ENCODE results near the gene ALG5. TPM values are rescaled to one million over a fixed set of nuclear protein-coding genes. Genes with fewer than 3 reads are reported as not detected.

ALG5 gene
- polyA plus RNA-seq, 1 of the 3 experiments (the other 2 are of a cell fraction), result 24.2 TPM

DNA sequence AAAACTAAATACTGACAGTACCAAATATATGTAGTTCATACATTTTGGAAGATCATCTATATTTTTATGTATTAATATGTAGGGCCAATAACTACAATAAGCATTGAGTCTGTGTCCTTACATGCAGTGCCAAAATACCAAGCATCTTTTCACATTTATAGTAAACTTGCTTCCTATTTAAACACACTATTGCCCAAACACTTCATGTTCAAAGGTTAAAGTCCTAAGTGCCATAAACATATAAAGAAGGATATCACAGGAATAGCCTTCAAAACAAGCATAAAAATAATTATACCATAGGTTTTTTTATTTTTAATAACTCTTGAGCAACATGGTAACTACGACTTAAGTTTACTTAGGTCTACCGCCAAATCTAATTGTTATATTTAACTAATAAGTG lies 28.5 kb upstream of the ALG5 start:
- Histone ChIP-seq H3K27me3 (ENCODE audit: insufficient read depth) (no peaks in the 10 kb centered on the region), H3K27ac (ENCODE audit: low read depth in 2 of 2, low read length in 1 of 2) (no peak overlapping the region; a peak in 1 of 4 replicates), H3K4me2 (no peak overlapping the region), H3K36me3 (replicated peaks in 1 of 2; ENCODE audit: control insufficient read depth in 1 of 2, insufficient read depth in 2 of 2, low read length in 1 of 2) (peaks cover 84 to 90% of the 10 kb centered on the region in 2 experiments), H3F3A (replicated peaks; ENCODE audit: insufficient read depth) (peaks cover 63% of the 10 kb centered on the region), H3K79me2 (ENCODE audit: insufficient read depth) (peaks cover 29% of the 10 kb centered on the region), H3K9ac (no peak overlapping the region), H4K20me1 (ENCODE audit: insufficient read depth) (peaks cover 4% of the 10 kb centered on the region; the same call in 1 of the 2 replicates), H3K4me1 (ENCODE audit: control insufficient read depth in 1 of 2, insufficient read depth in 2 of 2, low read depth in 1 of 2, low read length in 1 of 2) (peaks cover 19% of the 10 kb centered on the region in 2 experiments; a peak in 3 of 4 replicates), H2AFZ (ENCODE audit: low read depth) (no peak overlapping the region), H3K9me2 (no peaks in the 10 kb centered on the region; the same call in 1 of the 2 replicates), H3K9me3 (no peaks in the 10 kb centered on the region), H3K4me3 (ENCODE audit: low read depth in 2 of 2, low read length in 1 of 2) (no peak overlapping the region)
- POLR2A ChIA-PET, result no interaction called here
- DNase-seq, result no peak
- no peak for TF ChIP-seq MXI1 (IDR thresholded peaks at IDR 0.05; ENCODE audit: low read depth, low read length)
- no peak for TF ChIP-seq RFX5 (IDR thresholded peaks at IDR 0.05; ENCODE audit: low read length)
- TF ChIP-seq, protein P1, sequence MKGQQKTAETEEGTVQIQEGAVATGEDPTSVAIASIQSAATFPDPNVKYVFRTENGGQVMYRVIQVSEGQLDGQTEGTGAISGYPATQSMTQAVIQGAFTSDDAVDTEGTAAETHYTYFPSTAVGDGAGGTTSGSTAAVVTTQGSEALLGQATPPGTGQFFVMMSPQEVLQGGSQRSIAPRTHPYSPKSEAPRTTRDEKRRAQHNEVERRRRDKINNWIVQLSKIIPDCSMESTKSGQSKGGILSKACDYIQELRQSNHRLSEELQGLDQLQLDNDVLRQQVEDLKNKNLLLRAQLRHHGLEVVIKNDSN (IDR thresholded peaks at IDR 0.05; ENCODE audit: borderline replicate concordance, low read depth), result no peak
- TF ChIP-seq SIN3A (IDR thresholded peaks at IDR 0.05; ENCODE audit: borderline replicate concordance, low read depth, low read length), result no peak
- TF ChIP-seq USF2 (IDR thresholded peaks at IDR 0.05; ENCODE audit: borderline replicate concordance, low read depth, low read length), result no peak
- no peak for TF ChIP-seq FOXJ3 (CRISPR knock-in tag; IDR thresholded peaks at IDR 0.05)
- TF ChIP-seq TCF12 (IDR thresholded peaks at IDR 0.05), result no peak
- TF ChIP-seq REST (IDR thresholded peaks at IDR 0.05; ENCODE audit: low read depth, low read length), result no peak
- no peak for TF ChIP-seq RAD21 (IDR thresholded peaks at IDR 0.05; ENCODE audit: low read length)
- no peak for TF ChIP-seq CHD2 (IDR thresholded peaks at IDR 0.05; ENCODE audit: low read length, partially characterized antibody)
- no peak for TF ChIP-seq MEF2A (IDR thresholded peaks at IDR 0.05; ENCODE audit: borderline replicate concordance, low read depth)
- TF ChIP-seq IRF3 (IDR thresholded peaks at IDR 0.05; ENCODE audit: low read depth, low read length), result no peak
- TF ChIP-seq TAF1 (IDR thresholded peaks at IDR 0.05; ENCODE audit: borderline replicate concordance, low read depth, low read length), result no peak
- TF ChIP-seq FOXM1 (IDR thresholded peaks at IDR 0.05; ENCODE audit: low read depth), result no peak
- CTCF ChIA-PET, result interaction anchor here (0.6 to 1.2 kb wide), 2 partner anchors 27 to 28 kb away, joined by 3 to 4 read pairs; partner anchors contain the start of gene EXOSC8
- 95% methylated on average over 2 of the region's 2 CpGs for WGBS (ENCODE audit: low lambda C conversion rate)

All from SK-N-SH (cell line).